Thymus (tissue), 11 donors: ENCODE measurements around the gene OR10A5. TPM values are rescaled to one million over a fixed set of nuclear protein-coding genes. Genes with fewer than 3 reads are reported as not detected.

Experiments
- DNase-seq, 9 donors: peaks; one replicate each; pipeline ENCODE4 v3.0.0-alpha.2; 2013; ENCODE audit warnings: low spot score in 9 of 9, low read depth in 6 of 9, missing footprints in 1 of 9
- H3K27ac ChIP-seq, 2 donors: one replicate each; pipeline ENCODE4 v1.5.1; 2013; ENCODE audit warnings: control low read depth in 1 of 2, low read depth in 1 of 2, low read length in 1 of 2, mild to moderate bottlenecking in 1 of 2, moderate library complexity in 1 of 2
- H3K27me3 ChIP-seq, 2 donors: one replicate each; pipeline ENCODE4 v1.5.1; 2013; ENCODE audit warnings: low read length in 1 of 2; ENCODE audit not compliant: control insufficient read depth in 2 of 2, insufficient read depth in 1 of 2
- H3K36me3 ChIP-seq, 2 donors: one replicate each; pipeline ENCODE4 v1.5.1; 2013; ENCODE audit warnings: low read length in 1 of 2, mild to moderate bottlenecking in 1 of 2, moderate library complexity in 1 of 2; ENCODE audit not compliant: control insufficient read depth in 2 of 2, insufficient read depth in 2 of 2
- H3K4me1 ChIP-seq, 2 donors: one replicate each; pipeline ENCODE4 v1.5.1; 2013; ENCODE audit warnings: low read length in 2 of 2; ENCODE audit not compliant: control insufficient read depth in 2 of 2, insufficient read depth in 2 of 2
- H3K4me3 ChIP-seq, 2 donors: one replicate each; pipeline ENCODE4 v1.5.1; 2013; ENCODE audit warnings: low read length in 2 of 2, control low read depth in 1 of 2, mild to moderate bottlenecking in 1 of 2
- H3K9me3 ChIP-seq, 2 donors: one replicate each; pipeline ENCODE4 v1.5.1; 2013; ENCODE audit warnings: low read length in 1 of 2, mild to moderate bottlenecking in 1 of 2; ENCODE audit not compliant: control insufficient read depth in 2 of 2, insufficient read depth in 1 of 2
- WGBS: extraction: QIAGEN DNeasy Blood & Tissue Kit; methylation state at CpG from one replicate; pipeline ENCODE4 v1.1.7; 2013; 5-methylcytosine and 5-hydroxymethylcytosine counted together
- polyA plus RNA-seq: library from polyadenylated mRNA; stranded (reverse); fragments of 200-250 nt; gene quantifications from one replicate; pipeline ENCODE4 v1.2.3, GENCODE V29; 2013
- total RNA-seq: library from RNA; stranded (reverse); fragments of 120-200 nt; gene quantifications from one replicate; pipeline ENCODE4 v1.2.4, GENCODE V29; 2013
- donor health status: healthy.

Gene OR10A5
- total and polyA plus RNA-seq, 2 donors, result not detected

- Histone ChIP-seq H3K4me1 (no peaks in the 10 kb centered on the region), H3K27ac (no peak overlapping the region), H3K36me3 (no peaks in the 10 kb centered on the region), H3K4me3 (no peak overlapping the region), H3K9me3 (no peaks in the 10 kb centered on the region), H3K27me3 (no peaks in the 10 kb centered on the region)
- 92% methylated on average over 1 of the region's 1 CpG for WGBS
- DNase-seq, result no peak
These were observed 10.6 kb downstream of the OR10A5 start for GRCh38 chr11:6855971-6856541.

- Histone ChIP-seq H3K4me3 (no peak overlapping the region), H3K4me1 (no peaks in the 10 kb centered on the region), H3K27me3 (no peaks in the 10 kb centered on the region), H3K36me3 (no peaks in the 10 kb centered on the region), H3K9me3 (no peaks in the 10 kb centered on the region), H3K27ac (no peak overlapping the region)
- WGBS, result 91% methylated on average over 3 of the region's 3 CpGs
- DNase-seq, result no peak
These were observed 11.4 kb downstream of the OR10A5 start for GRCh38 chr11:6856871-6857270.

- no peak for DNase-seq
- H3K4me1 ChIP-seq, result no peaks in the 10 kb centered on the region
- H3K27me3 ChIP-seq, result no peaks in the 10 kb centered on the region
- H3K27ac ChIP-seq, result no peak within 1 kb of the TSS
- H3K9me3 ChIP-seq, result no peaks in the 10 kb centered on the region
- 75% methylated on average over 1 of the region's 1 CpG for WGBS
- H3K4me3 ChIP-seq, result no peak within 1 kb of the TSS
- H3K36me3 ChIP-seq, result no peaks in the 10 kb centered on the region
These were observed 17.5 kb downstream of the OR10A5 start, which contains the start of gene OR10A2 for GRCh38 chr11:6862961-6863360. Gene OR10A2 (plus strand): TSS chr11:6863057. CDS start chr11:6869755, 6,698 bp downstream.

GRCh38 chr11:6864438-6864837, 19.0 kb downstream of the OR10A5 start:
- no peak overlapping the region for H3K27ac ChIP-seq
- 97% methylated on average over 1 of the region's 1 CpG for WGBS
- H3K4me1 ChIP-seq, result no peaks in the 10 kb centered on the region
- H3K27me3 ChIP-seq, result no peaks in the 10 kb centered on the region
- no peak for DNase-seq
- H3K4me3 ChIP-seq, result no peak overlapping the region
- no peaks in the 10 kb centered on the region for H3K9me3 ChIP-seq
- H3K36me3 ChIP-seq, result no peaks in the 10 kb centered on the region

- Histone ChIP-seq H3K9me3 (no peaks in the 10 kb centered on the region), H3K27me3 (no peaks in the 10 kb centered on the region), H3K36me3 (no peaks in the 10 kb centered on the region), H3K4me3 (no peak overlapping the region), H3K27ac (no peak overlapping the region), H3K4me1 (no peaks in the 10 kb centered on the region)
- 89% methylated on average over 1 of the region's 1 CpG for WGBS
- DNase-seq, result no peak
These were observed 25.8 kb downstream of the OR10A5 start for GRCh38 chr11:6871278-6871677.

- H3K27me3 ChIP-seq, result no peaks in the 10 kb centered on the region
- H3K4me3 ChIP-seq, result no peak overlapping the region
- WGBS, result 94% methylated on average over 2 of the region's 2 CpGs
- H3K27ac ChIP-seq, result no peak overlapping the region
- no peak for DNase-seq
- no peaks in the 10 kb centered on the region for H3K36me3 ChIP-seq
- H3K4me1 ChIP-seq, result no peaks in the 10 kb centered on the region
- H3K9me3 ChIP-seq, result no peaks in the 10 kb centered on the region
These were observed 30.3 kb downstream of the OR10A5 start for GRCh38 chr11:6875761-6876160.

GRCh38 chr11:6876325-6876724, 30.8 kb downstream of the OR10A5 start, which contains the start of gene OR10A4:
Gene OR10A4 (plus strand): TSS chr11:6876625. CDS start chr11:6876648, 23 bp downstream.
- Histone ChIP-seq H3K27me3 (no peaks in the 10 kb centered on the region), H3K27ac (no peak within 1 kb of the TSS), H3K4me1 (no peaks in the 10 kb centered on the region), H3K9me3 (no peaks in the 10 kb centered on the region), H3K36me3 (no peaks in the 10 kb centered on the region), H3K4me3 (no peak within 1 kb of the TSS)
- WGBS, result 94% methylated on average over 1 of the region's 1 CpG
- DNase-seq, result no peak

- WGBS, result 95% methylated on average over 3 of the region's 3 CpGs
These were observed 31.4 kb downstream of the OR10A5 start for GRCh38 chr11:6876914-6877313.

GRCh38 chr11:6882751-6883150, 37.3 kb downstream of the OR10A5 start:
- H3K36me3 ChIP-seq, result no peaks in the 10 kb centered on the region
- H3K27ac ChIP-seq, result no peak overlapping the region
- H3K4me1 ChIP-seq, result no peaks in the 10 kb centered on the region
- no peak overlapping the region for H3K4me3 ChIP-seq
- no peak for DNase-seq
- H3K27me3 ChIP-seq, result no peaks in the 10 kb centered on the region
- H3K9me3 ChIP-seq, result no peaks in the 10 kb centered on the region

More at GRCh38 chr11:6876914-6877313, 31.4 kb downstream of the OR10A5 start:
- H3K36me3 ChIP-seq, result no peaks in the 10 kb centered on the region
- H3K9me3 ChIP-seq, result no peaks in the 10 kb centered on the region
- no peaks in the 10 kb centered on the region for H3K4me1 ChIP-seq
- DNase-seq, result no peak
- H3K4me3 ChIP-seq, result no peak overlapping the region
- H3K27ac ChIP-seq, result no peak overlapping the region
- H3K27me3 ChIP-seq, result no peaks in the 10 kb centered on the region
